Measurements from ENCODE around the gene MT1E.
"Not testable (repeated sequence)": the region's sequence is repeated elsewhere in the genome, so short reads cannot be mapped to it uniquely, and the experiment has no call there.

Gene MT1E

DNA sequence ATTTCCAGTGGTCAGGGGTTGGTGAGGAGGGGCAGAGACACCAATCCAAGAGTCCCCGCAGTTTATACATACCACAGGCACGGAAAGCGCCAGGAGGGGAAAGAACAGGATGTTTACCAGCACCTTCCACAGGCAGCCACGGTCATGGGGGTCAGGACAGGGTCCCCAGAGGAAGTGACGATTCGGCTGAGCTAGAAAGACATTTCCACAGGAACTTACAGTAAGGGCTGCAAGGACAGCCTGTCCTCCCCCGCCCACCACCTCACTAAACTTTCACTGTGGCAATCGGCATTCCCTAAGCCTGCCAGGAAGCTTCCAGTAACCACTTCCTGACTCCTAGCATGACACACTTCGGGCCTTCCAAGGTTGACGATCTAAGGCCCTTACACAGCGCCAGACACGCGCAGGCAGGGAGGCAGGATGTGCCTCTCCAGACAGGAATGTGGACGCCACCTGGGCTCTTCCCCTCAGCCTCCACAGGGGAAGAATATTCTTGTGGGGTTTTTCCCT is 18.4 kb upstream of the MT1E start:
- no peak for DNase-seq (ENCODE audit: low read depth, low spot score)

DNA sequence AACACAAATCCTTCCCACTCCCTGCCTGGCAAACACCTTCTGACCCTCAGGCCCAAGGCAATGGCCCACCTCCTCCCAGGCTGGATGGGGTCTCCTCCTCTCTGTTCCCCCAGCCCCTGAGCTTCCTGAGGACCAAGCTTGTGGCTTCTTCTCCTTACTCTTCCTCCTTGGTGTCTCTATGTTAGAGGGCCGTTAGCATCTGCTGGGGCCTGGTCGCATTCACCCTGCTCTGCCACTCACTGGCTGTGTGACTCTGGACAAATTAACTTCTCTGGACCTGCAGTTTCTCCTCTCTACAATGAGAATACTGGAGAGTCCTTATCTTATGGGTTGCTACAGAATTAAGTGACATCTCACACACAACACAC is 17.9 kb upstream of the MT1E start:
- no peak for DNase-seq (ENCODE audit: low read depth, low spot score)

DNA sequence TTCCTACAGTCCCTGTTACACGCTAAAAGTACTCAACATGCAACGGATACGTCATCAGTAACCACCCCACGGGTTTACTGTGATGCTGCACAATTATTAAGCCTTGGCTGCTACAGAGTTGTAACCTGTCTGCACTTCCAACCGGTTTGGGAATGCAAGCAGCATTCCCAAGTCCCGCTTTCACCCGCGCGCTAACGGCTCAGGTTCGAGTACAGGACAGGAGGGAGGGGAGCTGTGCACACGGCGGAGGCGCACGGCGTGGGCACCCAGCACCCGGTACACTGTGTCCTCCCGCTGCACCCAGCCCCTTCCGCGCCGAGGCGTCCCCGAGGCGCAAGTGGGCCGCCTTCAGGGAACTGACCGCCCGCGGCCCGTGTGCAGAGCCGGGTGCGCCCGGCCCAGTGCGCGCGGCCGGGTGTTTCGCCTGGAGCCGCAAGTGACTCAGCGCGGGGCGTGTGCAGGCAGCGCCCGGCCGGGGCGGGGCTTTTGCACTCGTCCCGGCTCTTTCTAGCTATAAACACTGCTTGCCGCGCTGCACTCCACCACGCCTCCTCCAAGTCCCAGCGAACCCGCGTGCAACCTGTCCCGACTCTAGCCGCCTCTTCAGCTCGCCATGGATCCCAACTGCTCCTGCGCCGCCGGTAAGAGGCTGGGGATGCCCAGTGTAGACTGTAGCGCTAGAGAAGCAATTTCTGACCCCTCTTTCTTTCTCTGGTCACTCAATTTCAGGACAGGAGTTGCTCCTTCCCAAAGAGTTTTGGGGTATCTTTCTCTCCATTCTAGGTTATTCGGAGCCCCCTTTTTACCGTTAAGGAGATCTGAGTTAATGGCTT is 17.3 kb upstream of the MT1E start, which contains the start of gene MT2A:
Gene MT2A (plus strand): TSS at position 542 of the 833 bp plus-strand sequence. CDS start 72 bp downstream, at position 614.
- DNase-seq (ENCODE audit: low read depth, low spot score) = peak; percentile 70

DNA sequence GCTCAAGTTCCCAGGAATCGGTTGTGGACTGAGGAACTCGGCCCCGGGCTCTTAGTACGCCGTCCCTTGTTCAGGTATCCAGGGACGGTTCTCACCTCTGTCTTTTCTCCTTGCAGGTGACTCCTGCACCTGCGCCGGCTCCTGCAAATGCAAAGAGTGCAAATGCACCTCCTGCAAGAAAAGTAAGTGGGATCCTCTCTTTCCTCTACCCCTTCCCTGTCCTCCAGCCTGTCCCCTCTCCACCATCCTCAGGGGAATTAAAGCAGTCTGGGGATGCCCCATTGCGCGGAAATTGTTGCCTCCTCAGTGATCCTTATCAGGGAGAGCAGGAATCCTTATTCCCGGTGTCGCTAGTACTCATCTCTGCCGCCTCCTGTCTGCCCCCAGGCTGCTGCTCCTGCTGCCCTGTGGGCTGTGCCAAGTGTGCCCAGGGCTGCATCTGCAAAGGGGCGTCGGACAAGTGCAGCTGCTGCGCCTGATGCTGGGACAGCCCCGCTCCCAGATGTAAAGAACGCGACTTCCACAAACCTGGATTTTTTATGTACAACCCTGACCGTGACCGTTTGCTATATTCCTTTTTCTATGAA is 16.6 kb upstream of the MT1E start:
- DNase-seq (ENCODE audit: low read depth, low spot score) = no peak

DNA sequence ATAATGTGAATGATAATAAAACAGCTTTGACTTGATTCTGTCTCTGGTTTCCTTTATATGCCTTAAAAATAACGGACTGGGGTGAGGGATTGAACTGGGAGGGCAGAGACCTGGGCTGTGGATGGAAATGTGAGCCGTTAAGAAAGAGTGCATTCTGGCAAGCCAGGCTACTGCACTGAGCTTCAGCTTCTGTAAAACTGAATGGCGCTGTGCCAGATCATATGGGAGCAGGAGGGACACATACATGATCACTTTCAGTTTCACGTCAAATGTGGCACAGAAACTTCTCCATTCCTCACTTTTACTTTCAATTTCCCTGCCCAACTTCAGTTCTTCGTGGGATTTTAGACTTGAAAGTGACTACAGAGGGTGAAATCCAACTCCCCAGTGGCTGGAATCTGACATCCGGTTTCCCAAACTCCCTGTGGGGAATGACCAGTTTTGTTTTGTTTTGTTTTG is 16.1 kb upstream of the MT1E start:
- peak; percentile 42 for DNase-seq (ENCODE audit: low read depth, low spot score)

DNA sequence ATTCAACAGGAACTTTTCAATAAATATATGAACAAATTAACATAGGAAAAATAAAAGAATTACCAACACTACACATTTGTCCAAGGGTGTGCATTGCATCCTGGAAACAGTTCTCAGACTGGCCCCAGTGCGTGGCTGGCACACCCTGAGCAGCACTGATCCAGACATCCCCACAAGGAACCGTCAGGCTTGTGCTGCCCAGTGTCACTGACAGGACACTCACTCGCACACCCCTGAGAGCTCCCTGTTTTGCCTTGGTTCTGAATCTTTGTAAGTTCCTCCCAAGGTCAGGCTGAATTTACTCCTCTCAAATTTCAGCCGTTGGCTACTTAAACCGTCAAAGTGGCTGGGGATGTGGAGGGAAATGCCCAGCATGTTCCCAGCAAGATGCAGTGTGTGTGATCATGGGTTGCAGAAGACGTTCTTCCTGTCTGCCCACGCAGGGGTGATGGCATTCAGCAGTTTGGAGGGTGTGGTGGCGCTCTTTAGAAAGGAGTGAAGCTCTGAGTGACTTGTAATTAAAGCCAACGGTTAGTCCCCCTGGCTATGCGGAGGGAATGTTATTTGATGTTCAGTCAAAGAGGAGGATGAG is 15.5 kb upstream of the MT1E start:
- DNase-seq (ENCODE audit: low read depth, low spot score) = peak; percentile 48

DNA sequence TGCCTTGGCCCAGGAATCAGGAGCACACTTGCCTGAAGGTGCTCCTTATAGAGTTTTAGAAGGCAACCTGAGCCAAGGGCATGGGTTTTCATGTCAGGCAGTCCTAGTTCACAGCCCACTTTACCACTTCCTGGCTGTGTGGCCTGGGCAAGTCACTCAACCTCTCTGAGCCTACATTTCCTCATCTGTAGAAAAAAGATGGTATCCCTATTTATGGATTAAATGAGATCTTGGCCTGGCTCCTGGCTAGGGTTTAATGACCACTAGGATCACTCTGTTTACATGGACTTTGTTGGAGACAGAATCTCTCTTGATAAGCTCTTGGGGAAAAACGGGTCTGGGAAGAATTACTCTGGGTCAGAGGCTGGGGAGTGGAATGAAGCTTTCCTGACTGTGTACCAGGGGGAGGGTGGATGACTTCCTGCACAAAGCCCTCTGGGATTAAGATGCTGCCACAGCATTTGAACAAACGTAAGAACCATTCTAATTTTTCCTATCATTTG is 14.9 kb upstream of the MT1E start:
- no peak for DNase-seq (ENCODE audit: low read depth, low spot score)

DNA sequence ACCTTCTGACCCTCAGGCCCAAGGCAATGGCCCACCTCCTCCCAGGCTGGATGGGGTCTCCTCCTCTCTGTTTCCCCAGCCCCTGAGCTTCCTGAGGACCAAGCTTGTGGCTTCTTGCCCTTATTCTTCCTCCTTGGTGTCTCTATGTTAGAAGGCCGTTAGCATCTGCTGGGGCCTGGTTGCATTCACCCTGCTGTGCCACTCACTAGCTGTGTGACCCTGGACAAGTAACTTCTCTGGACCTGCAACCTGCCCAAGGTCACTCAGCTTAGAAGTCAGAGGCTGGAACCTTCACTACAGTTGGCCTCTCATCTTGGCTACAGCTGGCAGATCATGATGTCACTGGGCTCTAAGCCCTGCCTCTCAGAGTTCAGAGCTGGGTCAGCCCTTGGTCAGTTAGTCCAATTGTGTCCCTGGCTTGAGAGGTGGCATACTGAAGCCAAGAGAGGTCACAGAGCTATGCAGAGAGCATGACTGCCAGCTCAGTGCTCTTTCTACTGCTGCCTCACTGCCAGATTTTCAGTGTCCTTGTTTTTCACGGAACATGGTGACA is 14.2 kb upstream of the MT1E start:
- no peak for DNase-seq (ENCODE audit: low read depth, low spot score)

DNA sequence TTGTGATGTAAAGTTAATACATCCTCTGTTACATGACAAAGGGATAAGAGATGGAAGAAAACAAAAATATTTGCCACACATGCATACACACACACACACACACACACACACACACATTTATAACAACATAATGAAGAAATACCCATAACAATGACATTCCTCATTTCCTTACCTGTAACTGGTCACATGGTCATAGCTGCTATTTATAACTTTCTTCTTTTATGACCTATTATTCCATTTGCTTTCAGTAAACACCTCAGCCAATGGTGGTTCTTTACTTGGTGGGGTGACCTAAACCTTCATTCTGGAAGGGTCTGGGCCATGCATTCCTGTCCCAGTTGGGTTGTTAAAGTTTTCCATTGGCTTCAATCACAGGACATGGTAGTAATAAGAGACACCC is 11.9 kb upstream of the MT1E start:
- no peak for DNase-seq (ENCODE audit: low read depth, low spot score)

DNA sequence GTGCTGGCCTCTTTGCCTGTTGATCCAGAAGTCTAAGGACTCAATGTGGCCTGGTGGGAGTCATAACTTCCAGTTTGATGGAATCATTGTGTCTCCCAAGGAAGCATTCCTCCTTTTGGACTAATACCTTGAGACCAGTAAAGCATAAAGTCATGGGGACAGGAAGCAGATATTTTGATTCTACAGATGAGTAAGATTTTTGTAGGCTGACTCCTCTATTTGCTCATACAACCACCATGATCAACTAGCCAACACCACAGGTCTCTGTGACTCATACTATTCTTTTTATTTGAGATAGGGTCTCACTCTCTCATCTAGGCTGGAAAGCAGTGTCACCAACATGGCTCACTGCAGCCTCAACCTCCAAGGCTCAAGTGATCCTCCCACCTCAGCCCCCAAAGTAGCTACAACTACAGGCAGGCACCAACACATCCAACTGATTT is 11.0 kb upstream of the MT1E start:
- DNase-seq (ENCODE audit: low read depth, low spot score) = no peak

DNA sequence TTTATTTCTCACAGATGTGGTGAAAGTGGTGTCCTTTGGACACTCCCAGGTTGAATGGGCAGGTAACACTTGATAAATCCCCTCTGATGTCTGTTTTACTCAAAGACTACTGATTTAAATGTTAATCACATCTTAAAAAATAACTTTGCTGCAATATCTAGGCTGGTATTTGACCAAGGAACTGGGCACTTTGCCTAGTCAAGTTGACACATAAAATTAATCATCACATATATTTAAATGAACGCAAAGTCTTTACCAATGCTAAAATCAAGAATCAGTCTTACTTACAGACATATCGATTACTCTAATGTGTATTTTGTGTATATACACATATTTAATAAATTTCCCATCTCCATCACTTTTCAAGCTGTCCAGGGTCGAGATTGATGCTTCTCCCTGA is 10.2 kb upstream of the MT1E start:
- no peak for DNase-seq (ENCODE audit: low read depth, low spot score)

DNA sequence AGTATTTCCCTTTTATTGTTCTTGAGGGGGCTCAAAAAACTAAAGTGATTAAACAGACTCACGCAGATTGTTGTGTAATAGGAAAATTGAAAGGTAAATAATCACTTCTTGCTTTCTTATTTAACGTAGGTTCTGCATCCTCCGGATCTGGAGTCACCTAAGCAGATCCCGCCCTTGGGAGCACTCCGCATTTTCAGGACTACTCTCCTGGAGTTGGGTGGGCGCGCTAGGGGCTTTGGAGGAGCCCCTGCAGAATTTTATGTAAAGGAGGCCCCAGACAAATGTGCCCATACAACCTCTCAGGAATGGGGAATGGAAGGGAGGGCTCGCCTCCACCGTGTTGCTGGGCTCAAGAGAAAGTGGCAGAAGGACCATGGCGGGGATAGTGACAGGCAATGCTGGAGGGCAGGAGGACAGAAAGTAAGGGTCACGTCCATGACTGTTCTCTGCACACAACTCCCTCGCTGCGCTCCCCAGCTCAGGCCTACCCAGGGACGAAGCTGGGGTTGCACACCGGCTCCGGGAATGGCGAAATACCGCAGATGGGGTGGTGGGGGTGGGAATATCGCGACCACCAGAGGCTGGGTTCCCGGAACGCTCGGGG is 8.9 kb upstream of the MT1E start:
- no peak for DNase-seq (ENCODE audit: low read depth, low spot score)

DNA sequence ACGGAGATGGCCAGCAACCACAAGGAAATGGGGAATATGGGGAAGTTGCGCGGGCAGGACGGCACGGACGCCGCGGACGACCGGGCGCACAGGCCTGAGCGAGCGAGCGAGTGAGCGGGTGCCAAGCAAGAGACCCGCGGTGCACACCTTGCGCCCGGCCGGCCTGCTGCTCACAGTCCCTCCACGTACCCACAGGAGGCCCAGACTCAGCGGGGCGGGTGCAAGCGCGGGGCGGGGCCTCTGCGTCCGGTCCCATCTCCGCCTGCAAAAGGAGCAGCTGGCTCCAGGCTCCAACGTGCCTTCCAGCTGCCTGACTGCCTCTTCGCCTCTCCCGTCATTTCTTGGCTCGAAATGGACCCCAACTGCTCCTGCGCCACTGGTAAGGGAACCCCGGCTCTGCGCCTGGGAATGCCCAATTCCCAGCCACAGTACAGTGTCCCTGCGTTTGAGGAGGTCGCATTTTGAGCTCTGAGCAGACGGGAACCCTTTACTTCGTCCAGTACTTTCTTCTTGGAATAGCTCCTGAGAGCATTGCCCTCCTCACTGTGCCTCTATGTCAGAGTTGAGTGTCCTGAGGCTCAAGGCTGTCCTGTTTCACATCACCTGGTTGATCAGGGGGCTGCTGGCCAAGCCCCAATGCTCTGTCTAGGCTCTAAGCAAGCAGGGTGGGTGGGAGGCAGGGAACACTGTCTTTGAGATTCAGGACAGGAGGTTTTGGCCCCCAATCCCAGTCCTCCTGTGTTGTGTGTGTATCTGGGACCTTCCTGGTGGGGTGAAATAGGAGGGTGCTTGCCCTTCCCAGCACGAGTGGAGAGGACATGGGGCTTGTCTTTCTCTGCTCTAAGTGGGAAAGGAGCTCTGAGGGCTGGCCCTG is 8.1 kb upstream of the MT1E start:
- no peak for DNase-seq (ENCODE audit: low read depth, low spot score)

DNA sequence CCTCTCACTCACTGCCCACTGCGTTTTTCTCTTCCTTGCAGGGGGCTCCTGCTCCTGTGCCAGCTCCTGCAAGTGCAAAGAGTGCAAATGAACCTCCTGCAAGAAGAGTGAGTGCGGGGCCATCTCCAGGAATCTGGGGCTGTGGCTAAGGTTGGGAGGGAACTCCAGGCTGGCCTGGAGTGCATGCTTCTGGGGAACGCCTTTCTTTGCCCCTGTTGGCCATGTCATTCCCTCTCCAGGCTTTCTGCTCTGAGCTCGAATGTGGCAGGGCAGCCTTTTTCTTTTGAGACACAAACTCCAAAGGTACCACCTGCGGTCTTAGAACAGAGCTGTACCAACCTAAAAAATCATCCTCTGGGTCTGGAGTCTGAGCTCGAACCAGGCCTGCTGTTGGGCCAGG is 7.4 kb upstream of the MT1E start:
- DNase-seq (ENCODE audit: low read depth, low spot score) = no peak

DNA sequence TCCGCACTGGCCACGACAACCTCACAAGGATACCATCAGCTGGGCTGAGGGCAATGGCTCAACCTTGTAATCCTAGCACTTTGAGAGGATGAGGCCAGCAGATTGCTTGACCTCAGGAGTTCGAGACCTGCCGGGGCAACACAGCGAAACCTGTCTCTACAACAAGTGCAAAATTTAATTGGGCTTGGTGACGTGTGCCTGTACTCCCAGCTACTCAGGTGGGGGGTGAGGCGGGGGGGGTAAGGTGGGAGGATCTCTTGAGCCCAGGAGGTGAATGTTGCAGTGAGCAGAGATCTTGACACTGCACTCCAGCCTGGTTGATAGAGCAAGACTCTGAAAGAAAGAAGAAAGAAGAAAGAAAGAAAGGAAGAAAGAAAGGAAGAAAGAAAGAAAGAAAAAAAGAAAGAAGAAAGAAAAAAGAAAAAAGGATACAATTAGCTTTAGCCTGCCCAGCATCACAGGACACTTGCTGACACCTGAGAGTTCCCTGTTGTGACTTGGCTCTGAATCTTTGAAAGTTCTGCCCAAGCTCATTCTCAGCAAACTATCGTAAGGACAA is 5.2 kb upstream of the MT1E start:
- DNase-seq (ENCODE audit: low read depth, low spot score) = no peak

DNA sequence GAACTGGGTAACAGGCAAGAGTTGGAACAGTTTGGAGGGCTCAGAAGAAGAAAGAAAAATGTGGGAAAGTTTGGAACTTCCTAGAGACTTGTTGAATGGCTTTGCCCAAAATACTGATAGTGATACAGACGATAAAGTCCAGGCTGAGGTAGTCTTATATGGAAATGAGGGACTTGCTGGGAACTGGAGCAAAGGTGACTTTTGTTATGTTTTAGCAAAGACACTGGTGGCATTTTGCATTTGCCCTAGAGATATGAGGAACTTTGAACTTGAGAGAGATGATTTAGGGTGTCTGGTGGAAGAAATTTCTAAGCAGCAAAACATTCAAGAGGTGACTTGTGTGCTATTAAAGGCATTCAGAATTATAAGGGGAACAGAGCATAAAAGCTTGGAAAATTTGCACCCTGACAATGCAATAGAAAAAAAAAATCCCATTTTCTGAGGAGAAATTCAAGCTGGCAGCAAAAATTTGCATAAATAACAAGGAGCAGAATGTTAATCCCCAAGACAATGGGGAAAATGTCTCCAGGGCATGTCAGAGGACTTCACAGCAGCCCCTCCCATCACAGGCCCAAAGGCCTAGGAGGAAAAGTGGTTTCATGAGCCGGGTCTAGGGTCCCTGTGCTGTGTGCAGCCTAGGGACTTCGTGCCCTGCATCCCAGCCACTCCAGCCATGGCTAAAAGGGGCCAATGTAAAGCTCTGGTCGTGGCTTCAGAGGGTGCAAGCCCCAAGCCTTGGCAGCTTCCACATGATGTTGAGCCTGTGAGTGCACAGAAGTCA is 3.7 kb upstream of the MT1E start:
- not testable (repeated sequence) for DNase-seq (ENCODE audit: low read depth, low spot score)

DNA sequence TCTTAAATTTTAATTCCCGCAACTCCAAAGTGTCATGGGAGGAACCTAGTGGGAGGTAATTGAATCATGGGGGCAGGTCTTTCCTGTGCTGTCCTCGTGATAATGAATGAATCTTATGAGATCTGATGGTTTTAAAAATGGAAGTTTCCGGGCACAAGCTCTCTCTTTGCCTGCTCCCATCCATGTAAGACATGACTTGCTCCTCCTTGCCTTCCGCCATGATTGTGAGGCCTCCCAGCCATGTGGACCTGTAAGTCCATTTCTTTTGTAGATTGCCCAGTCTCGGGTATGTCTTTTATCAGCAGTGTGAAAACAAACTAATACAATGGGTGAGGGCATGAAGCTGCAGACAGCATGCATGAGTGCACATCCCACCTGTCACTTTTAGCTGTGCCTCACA is 2.4 kb upstream of the MT1E start:
- not testable (repeated sequence) for DNase-seq (ENCODE audit: low read depth, low spot score)

DNA sequence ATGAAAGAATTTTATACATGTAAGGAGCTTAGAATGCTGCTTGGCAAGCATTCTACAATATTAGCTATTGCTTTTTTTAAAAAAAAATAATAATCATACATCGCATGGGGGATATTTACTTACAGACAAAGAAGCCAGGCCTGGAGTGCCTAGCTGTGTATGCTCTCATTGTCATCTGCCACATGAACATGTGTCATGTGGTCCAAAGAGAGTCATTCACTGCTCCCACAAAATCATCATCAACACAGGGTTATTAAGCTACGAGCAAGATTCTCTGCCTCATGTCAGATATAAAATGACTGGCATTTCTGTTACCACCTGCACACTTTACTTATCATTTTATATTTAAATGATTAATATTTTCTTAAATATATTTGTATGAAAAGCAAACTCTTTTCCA is 1.9 kb upstream of the MT1E start:
- no peak for DNase-seq (ENCODE audit: low read depth, low spot score)

DNA sequence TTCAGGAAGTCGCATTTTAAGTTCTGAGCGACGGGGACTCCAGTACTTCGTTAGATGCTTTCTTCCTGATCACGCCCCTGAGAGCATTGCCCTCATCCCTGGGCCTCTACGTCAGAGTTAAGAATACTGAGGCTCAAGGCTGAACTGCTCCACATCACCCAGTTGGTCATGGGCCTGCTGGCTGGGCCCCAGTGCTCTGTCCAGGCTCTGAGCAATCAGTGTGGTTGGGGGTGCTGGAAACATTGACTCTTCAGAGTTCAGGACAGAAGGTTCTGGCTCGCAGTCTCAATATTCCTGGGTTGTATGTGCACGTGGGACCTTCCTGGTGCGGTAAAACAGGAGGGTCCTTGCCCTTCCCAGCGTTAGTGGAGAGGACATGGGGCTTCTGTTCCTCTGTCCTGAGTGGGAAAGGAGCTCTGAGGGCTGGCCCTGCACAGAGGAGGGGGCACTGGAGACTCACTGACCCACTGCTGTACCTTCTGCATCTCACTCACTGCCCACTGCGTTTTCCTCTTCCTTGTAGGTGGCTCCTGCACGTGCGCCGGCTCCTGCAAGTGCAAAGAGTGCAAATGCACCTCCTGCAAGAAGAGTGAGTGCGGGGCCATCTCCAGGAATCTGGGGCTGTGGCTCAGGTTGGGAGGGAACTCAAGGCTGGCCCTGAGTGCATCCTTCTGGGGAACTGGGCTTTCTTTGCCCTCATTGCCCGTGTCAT is 518 bp downstream of the MT1E start:
- DNase-seq (ENCODE audit: low read depth, low spot score) = no peak

Measured in activated CD4-positive, CD25-positive, alpha-beta regulatory T cell treated with anti-CD3 and anti-CD28 coated beads, Interleukin-2, amount 50 U/mL, for 16 hours (primary cell).